GM21825 (cell line): ENCODE data around the gene DYNLT2B.
"Not testable (repeated sequence)": the region's sequence is repeated elsewhere in the genome, so short reads cannot be mapped to it uniquely, and the experiment has no call there.

Experiments
- ATAC-seq: cut with Tn5 transposase; IDR thresholded peaks from one replicate; pipeline ENCODE4 v1.9.1; 2021; ENCODE audit warnings: mild to moderate bottlenecking, moderate library complexity; ENCODE audit not compliant: unreplicated experiment

DYNLT2B gene

GRCh38 chr3:196317687-196318467 lies at the start of gene DYNLT2B:
Gene DYNLT2B, minus strand, starts transcription at chr3:196318240. Its CDS starts 88 bp downstream, at chr3:196318152.
- peak; percentile 90 for ATAC-seq

DNA sequence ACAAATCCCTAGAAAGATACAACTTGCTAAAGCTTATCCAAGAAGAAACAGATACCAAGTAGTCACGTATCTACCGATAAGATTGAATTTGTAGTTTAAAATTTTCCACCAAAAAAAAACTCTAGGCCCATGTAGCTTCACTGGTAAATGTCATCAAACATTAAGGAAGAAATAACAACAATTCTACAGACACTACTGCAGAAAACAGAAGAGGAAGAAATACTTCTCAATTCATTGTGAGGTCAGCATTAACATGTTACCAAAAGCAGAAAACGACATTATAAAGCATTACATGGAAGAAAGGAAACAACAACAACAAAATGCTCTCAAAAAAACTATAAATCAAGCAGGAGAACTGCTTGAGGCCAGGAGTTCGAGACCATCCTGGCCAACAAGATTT lies 47.7 kb upstream of the DYNLT2B start:
- ATAC-seq = no peak

GRCh38 chr3:196360586-196360985 lies 42.5 kb upstream of the DYNLT2B start:
- no peak for ATAC-seq

DNA sequence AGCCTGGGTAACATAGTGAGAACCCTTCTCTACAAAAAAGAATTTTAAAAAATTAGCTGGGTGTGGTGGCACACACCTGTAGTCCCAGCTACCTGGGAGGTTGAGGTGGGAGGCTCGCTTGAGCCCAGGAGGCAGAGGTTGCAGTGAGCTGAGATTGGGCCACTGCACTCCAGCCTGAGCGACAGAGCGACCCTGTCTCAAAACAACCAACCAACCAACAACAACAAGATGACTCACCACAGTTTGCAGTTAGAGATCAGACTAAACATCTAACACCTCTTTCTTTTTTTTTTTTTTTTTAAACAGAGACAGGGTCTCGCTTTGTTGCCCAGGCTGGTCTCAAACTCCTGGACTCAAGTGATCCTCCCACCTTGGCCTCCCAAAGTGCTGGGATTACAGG lies 40.5 kb upstream of the DYNLT2B start:
- not testable (repeated sequence) for ATAC-seq

GRCh38 chr3:196357905-196358304 lies 39.9 kb upstream of the DYNLT2B start:
- no peak for ATAC-seq

GRCh38 chr3:196356556-196356955 lies 38.5 kb upstream of the DYNLT2B start:
- ATAC-seq = no peak

DNA sequence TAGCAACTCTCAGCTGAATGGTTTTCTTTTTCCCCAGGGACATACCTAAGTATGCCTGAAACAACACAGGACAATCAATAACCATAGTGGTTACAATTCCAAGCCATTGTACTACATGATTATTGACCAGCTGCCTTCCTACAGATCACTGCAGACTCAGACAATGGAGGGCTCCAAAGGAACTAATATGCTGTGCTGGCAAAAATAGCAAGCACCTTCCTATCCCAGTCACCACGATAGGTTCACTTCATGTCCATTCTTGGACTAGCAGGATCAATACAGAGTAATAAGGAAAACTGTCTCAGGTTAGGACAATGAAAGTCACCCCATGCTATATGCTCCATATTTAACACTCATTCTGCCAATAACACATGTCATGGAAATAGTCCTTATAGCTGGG lies 37.6 kb upstream of the DYNLT2B start:
- ATAC-seq = no peak

DNA sequence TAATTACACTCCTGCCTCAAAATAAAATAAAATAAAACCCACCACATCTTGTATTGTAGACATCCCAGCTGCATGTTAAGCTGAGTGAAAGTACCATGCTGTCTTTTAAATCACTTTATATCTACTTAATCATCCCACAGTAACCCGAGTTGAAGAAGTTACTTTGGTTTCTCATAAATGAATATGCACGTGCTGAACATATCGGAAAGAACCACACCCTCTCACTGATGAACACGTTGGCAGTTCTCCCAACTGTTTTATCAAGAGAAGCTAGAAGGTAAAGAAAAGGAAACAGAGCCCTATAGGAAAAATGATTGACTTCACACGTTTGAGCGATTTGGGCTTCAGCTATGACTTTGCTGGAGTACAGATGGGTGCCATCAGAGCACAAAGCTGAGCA lies 36.1 kb upstream of the DYNLT2B start:
- ATAC-seq = no peak

DNA sequence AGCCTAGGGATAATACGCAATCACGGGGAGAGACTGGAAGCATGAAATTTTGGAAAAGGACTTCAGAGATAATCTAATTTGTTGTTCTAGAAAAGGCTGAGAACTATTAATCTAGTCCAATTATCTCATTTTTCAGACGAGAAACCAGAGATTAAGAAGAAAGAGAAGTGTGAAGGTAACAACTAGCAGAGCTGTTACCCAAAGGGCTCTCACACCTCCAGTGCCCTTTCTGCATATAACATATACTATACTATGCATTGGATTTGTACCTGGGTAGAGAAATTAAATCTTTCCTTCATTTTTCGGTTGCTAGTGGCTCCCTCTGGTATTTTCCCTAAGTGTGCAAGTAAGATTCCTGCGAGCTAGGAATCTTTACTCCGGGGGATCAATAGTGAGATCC lies 33.5 kb upstream of the DYNLT2B start:
- no peak for ATAC-seq

DNA sequence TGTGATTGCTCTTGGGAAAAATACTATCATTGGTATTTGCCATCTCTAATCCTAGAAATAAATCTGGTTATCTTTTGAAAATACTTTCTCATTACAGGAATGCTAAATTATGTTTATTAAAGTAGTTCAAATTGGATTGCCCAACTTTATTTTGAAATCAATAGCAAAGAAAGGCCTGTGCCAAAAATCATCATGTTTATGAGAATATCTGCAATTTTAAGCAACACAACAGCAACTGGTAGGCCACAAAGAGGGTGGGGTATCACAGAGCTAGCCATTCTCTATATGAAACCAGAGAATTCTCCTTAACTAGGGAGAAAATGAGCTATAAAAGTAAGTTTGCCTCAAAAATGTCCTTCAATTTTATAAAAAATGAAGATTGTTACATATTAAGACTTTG lies 32.0 kb upstream of the DYNLT2B start:
- ATAC-seq = no peak

DNA sequence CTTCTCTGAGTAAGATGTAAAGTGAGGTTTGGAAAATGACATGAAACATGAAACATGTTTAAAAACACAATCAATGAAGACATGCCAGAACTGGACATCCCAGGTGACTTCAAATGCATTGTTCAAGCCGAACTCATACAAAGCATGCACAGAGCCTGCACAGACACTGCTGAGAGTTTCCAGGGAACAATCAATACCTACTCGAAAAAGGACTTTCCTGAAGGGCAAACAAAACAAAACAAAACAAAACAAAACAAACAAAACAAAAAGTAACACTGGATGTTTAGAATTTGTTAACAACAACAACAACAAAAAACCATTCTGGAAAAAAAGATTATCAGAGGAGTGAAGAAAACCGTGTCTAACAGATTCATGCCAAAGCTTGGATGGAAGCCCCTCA lies 30.7 kb upstream of the DYNLT2B start:
- ATAC-seq = no peak

DNA sequence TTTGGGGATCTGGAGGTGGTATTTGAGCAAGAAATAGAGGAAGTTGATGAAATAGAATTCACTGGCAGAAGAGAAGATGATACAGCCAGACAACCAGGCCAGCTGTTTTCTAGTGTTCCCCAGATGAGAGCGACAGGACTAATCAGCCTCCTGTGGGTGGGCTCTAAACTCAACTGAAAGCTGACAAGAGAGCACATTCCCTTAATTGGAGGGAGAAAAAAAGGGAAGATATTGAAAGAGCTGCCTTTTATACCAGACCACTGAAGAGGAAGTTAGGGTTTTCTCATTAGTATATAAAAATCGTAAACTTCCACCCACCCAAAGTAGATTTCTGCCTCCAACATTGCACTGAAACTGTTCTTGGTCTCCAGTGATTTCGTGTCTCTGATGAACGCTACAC lies 26.6 kb upstream of the DYNLT2B start:
- ATAC-seq = no peak

GRCh38 chr3:196343917-196344316 lies 25.9 kb upstream of the DYNLT2B start:
- ATAC-seq = not testable (repeated sequence)

GRCh38 chr3:196341137-196341536 lies 23.1 kb upstream of the DYNLT2B start:
- ATAC-seq = no peak

DNA sequence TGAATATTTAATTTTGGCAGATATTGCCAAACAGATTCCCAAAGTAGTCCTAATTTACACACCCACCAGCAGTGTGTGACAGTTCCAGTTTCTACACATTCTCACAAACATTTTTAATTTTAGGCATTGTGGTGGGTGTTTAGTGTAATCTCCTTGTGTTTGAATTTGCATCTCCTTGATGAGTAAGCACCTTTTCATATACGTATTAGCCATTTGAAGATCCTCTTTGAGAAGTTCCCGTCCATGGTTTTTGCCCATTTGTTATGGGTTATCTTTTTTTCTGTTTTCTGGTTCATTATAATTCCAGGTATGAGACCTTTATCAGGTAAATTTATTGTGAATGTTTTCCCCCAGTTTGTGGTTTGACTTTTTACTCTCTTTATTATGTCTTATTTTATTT lies 22.4 kb upstream of the DYNLT2B start:
- no peak for ATAC-seq

GRCh38 chr3:196339493-196340254 lies 21.6 kb upstream of the DYNLT2B start:
- no peak for ATAC-seq

- no peak for ATAC-seq
Measured at GRCh38 chr3:196339044-196339443, 21.0 kb upstream of the DYNLT2B start.

DNA sequence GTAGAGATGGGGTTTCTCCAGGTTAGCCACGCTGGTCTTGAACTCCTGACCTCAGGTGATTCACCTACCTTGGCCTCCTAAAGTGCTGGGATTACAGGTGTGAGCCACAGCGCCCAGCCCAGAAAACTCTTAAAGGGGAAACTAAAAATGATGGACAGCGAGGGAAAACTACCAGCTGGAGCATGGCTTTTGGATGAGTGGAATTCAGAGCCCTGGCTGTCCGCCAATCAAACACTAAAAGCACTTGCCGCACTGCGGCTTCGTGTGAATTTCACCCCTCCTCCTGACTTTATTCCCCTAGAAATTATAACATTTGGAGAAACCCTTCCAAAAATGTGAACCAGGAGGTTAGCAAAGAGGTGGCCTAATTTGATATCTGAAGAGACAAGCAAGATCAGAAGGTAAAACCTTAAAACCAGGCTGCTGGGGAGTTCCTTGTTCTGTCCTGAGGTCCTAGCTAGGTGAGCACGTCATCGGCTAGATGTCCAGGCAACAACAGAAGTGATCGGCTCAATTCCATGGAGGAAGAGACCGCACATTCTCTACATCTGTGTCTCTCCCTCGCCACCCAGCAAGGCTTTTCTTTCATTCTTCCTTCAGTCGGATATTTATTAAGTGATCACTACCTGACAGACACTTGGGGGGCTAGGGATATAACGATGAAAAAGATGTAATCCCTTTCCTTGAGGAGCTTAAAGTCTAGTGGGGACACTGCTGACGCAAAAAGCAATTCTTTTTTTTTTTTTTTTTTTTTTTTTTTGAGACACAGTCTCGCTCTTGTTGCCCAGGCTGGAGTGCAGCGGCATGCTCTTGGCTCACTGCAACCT lies 18.5 kb upstream of the DYNLT2B start:
- no peak for ATAC-seq

DNA sequence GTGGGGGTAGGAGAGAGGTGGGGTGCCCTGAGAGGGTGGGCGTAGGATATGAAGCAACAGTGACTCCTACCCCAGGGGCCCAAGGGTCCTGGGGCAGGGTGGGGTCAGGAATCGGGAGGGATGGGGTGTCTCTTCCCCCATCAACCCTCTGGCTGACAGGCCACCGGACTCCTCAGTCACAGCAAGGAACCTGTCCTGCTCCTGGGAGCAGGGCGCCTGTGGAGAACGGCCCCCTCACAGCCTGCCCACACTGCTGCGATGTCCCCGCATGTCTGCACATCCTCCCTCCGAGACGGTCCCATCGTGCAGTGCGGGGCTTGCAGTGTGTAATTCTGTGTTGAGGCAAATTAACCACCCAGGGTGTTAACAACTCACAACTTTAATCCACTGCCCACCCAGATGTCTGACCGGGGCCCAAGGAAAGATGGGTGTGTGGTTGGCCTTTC lies 17.5 kb upstream of the DYNLT2B start:
- ATAC-seq = no peak

DNA sequence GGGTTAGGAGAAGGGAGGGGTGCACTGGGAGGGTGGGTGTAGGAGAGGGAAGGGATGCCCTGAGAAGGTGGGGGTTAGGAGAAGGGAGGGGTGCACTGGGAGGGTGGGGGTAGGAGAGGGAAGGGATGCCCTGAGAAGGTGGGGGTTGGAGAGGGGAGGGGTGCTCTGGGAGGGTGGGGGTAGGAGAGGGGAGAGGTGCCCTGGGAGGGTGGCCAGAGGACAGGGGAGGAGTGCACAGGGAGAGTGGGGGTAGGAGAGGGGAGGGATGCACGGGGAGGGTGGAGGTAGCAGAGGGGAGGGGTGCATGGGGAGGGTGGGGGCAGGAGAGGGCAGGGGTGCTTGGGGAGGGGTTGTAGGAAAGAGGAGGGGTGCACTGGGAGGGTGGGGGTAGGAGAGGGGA lies 16.9 kb upstream of the DYNLT2B start:
- no peak for ATAC-seq

DNA sequence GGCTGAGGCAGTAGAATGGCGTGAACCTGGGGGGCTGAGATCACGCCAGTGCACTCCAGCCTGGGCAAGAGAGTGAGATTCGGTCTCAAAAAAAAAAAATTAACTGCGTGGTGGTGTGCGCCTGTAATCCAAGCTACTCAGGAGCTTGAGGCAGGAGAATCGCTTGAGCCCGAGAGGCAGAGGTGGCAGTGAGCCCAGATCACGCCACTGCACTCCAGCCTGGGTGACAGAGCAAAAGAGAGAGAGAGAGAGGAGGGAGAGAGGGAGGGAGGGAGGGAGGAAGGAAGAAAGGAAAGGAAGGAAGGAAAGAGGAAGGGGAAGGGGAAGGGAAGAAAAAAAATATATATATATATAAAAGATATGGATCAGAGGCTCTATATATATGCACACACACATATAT lies 14.1 kb upstream of the DYNLT2B start:
- no peak for ATAC-seq
